OCI-LY3 (cell line): ENCODE measurements around the gene LRP1B.

Source experiments
- CTCF ChIP-seq: fragments of 200-600, 300-600 bp; sonication (generic); IDR thresholded peaks from 2 replicates; pipeline ENCODE4 v1.5.1; 2014; ENCODE audit warnings: antibody characterized with exemption, low read length, low read depth
- EZH2phosphoT487 ChIP-seq: fragments of 200-600 bp; shearing (Covaris generic); IDR thresholded peaks from 2 replicates; pipeline ENCODE4 v1.6.1; 2018; ENCODE audit warnings: antibody characterized with exemption, mixed run types, low read depth

- TF ChIP-seq CTCF, result no peak
- no peak for TF ChIP-seq EZH2phosphoT487
Measured at GRCh38 chr2:140943867-140944266, 1186.9 kb downstream of the LRP1B start.
